GDM1 (cell line): ENCODE measurements around the gene ZNF75A.

Experiments
- DNase-seq: peaks from one replicate; lab custom pipeline; 2025; lab: John Stamatoyannopoulos, UW

Gene ZNF75A

GRCh38 chr16:3289998-3290673, 15.2 kb upstream of the ZNF75A start:
- DNase-seq = no peak

- no peak for DNase-seq
These were observed 12.7 kb upstream of the ZNF75A start for GRCh38 chr16:3292604-3293003.

- no peak for DNase-seq
These were observed 10.1 kb upstream of the ZNF75A start for GRCh38 chr16:3295209-3295608.

- no peak for DNase-seq
These were observed 9.5 kb upstream of the ZNF75A start for GRCh38 chr16:3295783-3296182.

- DNase-seq = no peak
These were observed 927 bp upstream of the ZNF75A start for GRCh38 chr16:3304370-3304769.

GRCh38 chr16:3306078-3306477, 781 bp downstream of the ZNF75A start:
- no peak for DNase-seq

GRCh38 chr16:3311496-3311895, 6.2 kb downstream of the ZNF75A start:
- no peak for DNase-seq

- DNase-seq = no peak
These were observed 12.2 kb downstream of the ZNF75A start for GRCh38 chr16:3317315-3317999.

GRCh38 chr16:3321816-3322215, 16.5 kb downstream of the ZNF75A start:
- no peak for DNase-seq

GRCh38 chr16:3327514-3327913, 22.2 kb downstream of the ZNF75A start:
- no peak for DNase-seq

GRCh38 chr16:3328104-3328503, 22.8 kb downstream of the ZNF75A start:
- no peak for DNase-seq

GRCh38 chr16:3328643-3329042, 23.3 kb downstream of the ZNF75A start:
- no peak for DNase-seq

- DNase-seq = no peak
These were observed 40.7 kb downstream of the ZNF75A start for GRCh38 chr16:3346041-3346440.

- no peak for DNase-seq
These were observed 42.3 kb downstream of the ZNF75A start for GRCh38 chr16:3347586-3347985.

- DNase-seq = no peak
These were observed 43.4 kb downstream of the ZNF75A start for GRCh38 chr16:3348547-3349167.

GRCh38 chr16:3349175-3349574, 43.9 kb downstream of the ZNF75A start:
- DNase-seq = no peak

- no peak for DNase-seq
These were observed 50.3 kb downstream of the ZNF75A start, which contains the start of gene OR2C1 for GRCh38 chr16:3355589-3355988. TSS of gene OR2C1 (plus strand) at chr16:3355889. CDS start at chr16:3355941, 52 bp downstream.

- DNase-seq = no peak
These were observed 50.8 kb downstream of the ZNF75A start for GRCh38 chr16:3356118-3356517.

GRCh38 chr16:3358871-3359270, 53.6 kb downstream of the ZNF75A start:
- DNase-seq = no peak

- DNase-seq = no peak
These were observed 57.6 kb downstream of the ZNF75A start for GRCh38 chr16:3362931-3363330.

- peak; percentile 14 for DNase-seq
These were observed 58.5 kb downstream of the ZNF75A start for GRCh38 chr16:3363793-3364192.

GRCh38 chr16:3364774-3365427, 59.6 kb downstream of the ZNF75A start:
- DNase-seq = peak; percentile 92
